ENCODE data around the gene ZCCHC14.
"Not testable (repeated sequence)": the region's sequence is repeated elsewhere in the genome, so short reads cannot be mapped to it uniquely, and the experiment has no call there.

Gene ZCCHC14

DNA sequence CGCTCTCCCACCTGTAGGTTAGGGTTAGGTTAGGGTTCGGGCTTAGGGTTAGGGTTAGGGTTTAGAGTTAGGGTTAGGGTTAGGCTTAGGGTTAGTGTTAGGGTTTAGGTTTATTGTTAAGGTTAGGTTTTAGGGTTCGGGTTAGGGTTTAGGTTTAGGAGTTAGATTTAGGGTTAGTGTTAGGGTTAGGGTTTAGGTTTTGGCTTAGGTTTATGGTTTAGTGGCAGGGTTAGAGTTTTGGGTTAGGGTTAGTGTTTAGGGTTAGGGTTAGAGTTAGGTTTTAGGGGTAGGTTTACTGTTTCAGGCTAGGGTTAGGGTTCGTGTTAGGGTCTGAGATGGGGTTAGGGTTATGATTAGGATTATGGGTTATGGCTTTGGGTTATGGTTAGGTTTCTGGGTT is 31.6 kb upstream of the ZCCHC14 start:
- no peak for DNase-seq (ENCODE audit: low read depth)

DNA sequence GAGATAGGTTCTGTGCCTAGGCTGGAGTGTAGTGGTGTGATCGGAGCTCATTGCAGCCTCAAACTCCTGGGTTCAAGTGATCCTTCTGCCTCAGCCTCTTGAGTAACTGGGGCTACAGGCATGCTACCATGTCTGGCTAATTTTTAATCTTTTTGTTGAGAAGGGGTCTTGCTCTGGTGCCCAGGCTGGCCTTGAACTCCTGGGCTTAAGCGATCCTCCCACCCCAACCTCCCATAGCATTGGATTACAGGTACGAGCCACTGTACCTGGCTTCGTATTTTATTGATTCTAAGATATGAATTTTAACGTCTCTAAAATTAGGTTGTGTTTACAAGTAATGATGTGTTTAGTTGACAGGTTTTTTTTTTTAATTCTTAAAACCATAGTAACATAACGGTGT is 30.8 kb upstream of the ZCCHC14 start:
- DNase-seq (ENCODE audit: low read depth) = not testable (repeated sequence)

DNA sequence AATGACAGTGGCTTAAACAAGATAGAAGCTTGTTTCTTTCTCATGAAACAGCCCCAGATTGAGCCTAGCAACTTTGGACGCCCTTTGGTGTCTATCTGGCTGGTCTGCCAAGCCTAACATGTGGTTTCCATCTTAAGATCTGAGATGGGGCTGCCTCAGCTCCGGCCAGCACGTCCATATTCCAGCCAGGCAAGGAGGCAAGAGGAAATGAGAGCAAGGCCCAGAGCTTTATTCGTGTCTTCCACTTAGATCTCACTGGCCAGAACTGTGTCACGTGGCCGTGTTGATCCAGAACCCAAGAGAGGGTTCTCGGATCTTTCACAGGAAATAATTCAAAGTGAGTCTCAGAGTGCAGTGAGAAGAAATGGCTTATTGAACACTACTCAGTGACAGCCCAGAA is 28.9 kb upstream of the ZCCHC14 start:
- DNase-seq (ENCODE audit: low read depth) = not testable (repeated sequence)

DNA sequence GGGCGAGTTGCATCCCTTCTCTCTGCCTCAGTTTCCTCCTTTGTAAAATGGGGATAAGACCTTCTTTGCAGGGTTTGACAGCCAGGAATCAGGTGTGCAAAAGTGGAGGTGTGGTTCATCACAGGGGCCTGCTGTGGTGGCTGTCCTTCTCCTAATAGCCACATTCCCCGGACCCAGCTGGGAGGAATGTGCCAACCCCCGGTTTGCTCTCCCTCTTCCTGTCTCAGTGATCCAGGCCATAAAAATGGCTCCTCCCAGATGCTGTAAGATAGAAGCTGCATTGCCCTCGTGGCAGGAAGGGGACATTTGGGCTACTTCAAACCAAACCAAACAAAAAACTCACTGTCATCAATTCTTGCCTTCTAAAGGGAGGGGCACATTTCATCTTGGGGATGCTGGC is 26.3 kb upstream of the ZCCHC14 start:
- DNase-seq (ENCODE audit: low read depth) = not testable (repeated sequence)

DNA sequence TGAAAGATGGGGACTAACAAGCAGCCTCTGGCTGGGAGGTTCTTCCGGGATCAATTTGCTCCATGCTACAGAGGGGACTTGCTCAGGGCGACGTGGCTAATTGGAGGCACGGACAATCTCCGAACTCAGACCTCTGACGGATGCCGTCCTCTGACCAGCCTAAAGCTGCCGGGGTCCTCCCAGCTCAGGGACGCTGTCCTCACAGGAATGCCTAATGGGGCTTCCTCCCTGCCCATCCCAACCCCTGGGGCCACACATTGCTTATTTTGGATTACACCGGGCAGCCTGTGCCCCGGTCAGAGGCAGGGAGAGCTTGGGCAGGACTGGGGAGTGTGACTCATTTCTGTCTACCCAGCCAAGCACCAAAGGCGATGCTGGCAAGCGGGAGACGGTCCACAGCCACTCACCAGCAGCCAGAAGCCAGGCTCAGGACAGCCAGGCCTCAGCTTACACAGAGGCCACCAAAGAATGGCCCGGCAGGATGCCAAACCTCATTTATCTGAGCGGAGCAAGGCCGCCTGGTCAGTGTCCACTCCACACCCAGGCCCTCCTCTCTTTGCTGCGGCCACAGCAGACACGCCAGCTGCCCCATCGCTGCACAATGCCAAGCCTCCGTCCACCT is 25.7 kb upstream of the ZCCHC14 start:
- DNase-seq (ENCODE audit: low read depth) = not testable (repeated sequence)

DNA sequence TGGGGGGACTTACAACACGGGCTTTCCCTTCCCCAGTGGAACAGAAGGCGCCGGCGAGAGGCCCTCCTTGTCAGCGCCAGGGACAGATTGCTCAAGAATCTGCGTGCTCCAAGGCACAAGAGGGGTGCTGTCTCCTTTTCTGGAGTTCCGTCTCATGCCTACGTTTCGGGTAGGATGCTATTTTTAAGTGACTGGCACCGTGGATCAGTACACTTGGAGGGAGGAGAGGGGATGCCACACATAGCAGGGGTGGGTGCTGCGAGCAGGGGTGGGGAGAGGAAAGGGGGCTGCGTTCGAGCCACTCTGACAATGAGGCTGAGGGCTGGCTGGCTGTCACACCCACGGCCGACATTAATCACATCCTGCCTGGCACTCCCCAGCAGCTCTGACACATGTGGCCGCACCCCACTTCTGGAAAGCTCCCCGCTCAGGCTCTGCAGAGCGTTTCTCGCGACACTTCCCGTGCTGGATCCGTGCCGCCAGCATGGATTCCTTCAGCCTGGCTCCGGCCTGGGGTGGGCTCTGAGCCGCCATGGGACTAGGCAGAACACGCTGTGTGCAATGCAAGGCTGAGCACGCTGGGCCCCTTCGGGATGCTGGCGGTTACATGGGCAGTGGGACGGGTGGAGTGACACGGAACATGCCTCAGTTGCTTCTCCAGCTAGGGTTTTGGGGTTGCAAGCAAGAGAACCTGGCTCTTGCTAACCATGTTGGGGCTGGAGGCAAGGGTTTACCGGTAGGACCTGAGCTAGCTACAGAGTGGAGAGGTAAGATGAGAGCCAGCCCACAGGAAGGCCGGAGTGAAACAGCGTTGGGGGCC is 25.0 kb upstream of the ZCCHC14 start:
- DNase-seq (ENCODE audit: low read depth) = not testable (repeated sequence)

DNA sequence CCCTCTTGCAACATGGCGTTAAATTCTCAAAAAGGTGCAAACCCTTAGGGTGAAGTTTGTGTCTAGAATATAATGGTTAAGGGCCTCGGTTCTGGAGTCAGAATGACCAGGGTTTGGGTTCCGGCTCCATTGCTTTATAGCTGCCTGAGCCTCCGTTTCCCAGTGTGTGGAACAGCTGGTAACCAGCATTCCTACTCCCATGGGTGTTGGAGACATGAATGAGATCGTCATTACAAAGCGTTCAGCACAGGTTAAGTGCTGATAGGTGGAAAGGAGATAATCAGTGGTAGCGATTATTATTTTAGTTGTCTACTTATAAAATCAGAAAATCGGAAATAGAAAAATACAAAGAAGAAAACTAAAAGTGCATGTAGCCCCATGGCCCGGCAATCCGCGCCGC is 23.5 kb upstream of the ZCCHC14 start:
- DNase-seq (ENCODE audit: low read depth) = no peak

DNA sequence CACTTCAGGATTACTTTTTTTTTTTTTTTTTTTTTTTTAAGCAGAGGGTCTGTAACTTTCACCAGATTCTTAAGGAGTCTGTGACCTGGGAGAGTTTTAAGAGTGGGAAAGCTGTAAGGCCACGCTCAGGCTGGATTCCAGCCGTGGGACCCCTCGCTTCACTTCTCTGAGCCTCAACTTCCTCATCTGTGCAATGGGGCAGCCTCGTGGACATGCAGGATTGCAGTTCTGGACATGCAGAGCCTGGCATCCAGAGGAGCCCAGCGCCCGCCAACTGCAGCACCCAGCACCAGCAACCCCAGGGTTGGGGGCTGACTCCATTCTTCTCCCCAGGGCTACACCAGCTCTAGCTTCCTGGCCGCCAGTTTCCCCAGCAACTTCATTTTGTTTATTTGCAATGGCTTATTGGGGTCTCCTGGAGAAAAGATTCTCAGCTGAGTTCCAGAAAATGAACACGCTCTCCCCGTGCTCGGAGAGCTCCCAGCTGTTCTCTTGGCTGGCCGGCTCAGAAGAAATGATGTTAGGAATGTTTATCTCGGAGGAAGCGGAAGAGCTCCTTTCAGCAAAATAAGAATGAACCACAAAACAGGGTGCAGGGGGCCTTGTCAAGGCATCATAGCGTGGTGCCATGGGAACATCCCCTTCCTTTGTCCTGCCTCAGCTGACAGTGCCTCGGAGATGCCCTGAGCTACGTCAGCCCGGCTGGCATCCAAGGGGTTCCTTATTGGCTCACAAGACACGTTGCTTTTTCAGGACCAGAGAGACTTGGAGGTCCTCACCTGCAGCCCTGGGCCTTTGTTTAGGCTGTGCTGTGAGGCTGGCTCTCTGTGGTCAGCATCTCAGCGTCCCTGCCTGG is 22.9 kb upstream of the ZCCHC14 start:
- no peak for DNase-seq (ENCODE audit: low read depth)

DNA sequence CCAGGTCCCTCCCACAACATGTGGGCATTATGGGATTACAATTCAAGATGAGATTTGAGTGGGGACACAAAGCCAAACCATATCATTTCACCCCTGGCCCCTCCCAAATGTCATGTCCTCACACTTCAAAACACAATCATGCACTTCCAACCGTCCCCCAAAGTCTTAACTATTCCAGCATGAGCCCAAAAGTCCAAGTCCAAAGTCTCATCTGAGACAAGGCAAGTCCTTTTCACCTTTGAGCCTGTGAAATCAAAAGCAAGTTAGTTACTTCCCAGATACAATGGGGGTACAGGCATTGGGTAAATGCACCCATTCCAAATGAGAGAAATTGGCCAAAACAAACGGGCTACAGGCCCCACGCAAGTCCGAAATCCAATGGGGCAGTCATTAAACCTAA is 17.0 kb upstream of the ZCCHC14 start:
- not testable (repeated sequence) for DNase-seq (ENCODE audit: low read depth)

DNA sequence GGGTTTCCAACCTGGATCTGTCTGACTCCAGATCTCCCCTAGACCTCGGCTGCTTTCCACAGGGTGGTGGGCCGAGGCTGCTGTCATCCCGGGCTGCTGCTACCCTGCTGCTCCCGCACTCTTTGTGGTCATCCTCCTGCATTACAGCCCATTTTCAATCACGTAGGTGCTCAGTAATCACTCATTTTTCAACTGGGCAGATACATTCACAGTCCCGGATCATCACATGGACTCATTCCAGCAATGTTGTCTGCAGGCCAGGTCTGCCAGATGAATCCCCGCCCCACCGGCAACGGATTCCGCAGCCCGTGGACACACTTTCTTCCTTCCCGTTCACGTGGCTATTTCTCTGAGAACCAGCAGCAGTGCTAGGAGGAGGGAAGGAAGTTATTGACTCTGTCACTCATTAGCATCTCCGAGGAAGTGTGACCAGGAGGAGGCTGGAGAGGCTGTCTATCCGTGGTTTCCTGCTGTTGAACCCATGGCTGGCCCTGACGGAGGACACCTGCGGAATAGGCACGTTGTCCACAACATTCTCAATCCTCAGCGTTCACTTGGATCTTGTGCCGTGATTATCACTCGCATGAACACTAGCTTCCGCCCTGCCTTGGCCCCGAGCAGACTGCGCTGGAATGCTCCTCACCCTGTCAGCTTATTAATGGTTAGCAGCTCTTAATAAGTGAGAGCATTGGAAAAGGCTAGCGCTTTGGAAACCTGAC is 14.7 kb upstream of the ZCCHC14 start:
- no peak for DNase-seq (ENCODE audit: low read depth)

DNA sequence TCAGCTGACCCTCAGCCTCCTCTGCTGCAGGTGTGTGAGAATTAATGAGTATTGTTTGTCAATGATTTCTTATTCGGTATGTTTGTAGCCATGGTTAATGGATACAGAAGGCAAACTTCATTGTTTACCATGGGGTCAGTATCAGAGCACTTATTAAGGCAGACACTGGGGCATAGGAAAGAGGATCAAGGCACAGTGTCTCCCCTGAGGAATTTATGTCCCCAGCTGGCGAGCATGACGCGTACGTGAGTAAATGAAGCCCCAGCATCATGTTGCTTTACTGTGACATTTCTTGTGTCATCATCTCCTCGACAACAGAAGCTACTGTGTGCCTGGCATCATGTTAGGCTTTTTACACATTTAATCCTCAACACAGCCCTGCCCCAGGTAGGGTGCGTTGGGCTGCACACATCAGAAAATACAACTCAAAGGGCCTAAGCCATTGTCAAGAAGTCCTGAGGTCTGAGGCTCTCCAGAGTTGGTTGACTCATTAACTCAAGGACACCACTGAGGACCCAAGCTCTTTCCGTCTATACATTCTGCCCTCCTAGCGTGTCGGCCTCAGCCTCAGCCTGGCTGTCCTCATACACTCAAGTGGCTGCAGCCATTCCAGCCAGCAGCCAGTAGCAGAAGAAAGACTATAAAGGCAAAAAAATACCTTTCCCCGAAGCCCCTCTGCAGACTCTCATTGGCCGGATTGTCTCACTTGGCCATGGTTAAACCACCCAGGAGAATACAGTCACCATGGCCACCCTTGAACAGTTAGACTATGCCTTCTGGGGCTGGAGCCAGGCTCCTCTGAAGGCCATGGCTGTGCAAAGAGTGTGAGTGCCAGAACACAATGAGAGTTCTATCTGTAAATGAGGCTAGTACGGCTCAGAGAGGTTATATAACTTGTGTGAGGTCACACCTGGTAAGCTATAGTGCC is 13.9 kb upstream of the ZCCHC14 start:
- DNase-seq (ENCODE audit: low read depth) = no peak

DNA sequence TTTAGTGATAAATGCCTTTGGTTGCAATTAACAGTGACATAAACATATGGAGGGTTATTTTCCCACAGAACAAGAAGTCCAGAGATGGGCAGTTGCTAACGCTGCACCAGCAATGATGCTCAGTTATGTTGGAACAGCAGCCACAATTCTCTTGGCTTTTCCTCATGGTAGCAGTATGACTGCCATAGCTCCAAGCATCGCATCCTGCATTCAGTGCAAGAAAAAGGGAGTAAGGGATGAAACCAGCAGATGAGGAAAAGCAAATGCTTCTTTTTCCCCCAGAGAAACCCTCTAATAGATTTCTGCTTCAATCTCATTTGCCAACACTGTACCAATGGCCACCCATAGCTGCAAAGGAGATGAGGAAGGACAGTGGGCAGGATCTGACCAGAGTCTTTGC is 13.0 kb upstream of the ZCCHC14 start:
- no peak for DNase-seq (ENCODE audit: low read depth)

DNA sequence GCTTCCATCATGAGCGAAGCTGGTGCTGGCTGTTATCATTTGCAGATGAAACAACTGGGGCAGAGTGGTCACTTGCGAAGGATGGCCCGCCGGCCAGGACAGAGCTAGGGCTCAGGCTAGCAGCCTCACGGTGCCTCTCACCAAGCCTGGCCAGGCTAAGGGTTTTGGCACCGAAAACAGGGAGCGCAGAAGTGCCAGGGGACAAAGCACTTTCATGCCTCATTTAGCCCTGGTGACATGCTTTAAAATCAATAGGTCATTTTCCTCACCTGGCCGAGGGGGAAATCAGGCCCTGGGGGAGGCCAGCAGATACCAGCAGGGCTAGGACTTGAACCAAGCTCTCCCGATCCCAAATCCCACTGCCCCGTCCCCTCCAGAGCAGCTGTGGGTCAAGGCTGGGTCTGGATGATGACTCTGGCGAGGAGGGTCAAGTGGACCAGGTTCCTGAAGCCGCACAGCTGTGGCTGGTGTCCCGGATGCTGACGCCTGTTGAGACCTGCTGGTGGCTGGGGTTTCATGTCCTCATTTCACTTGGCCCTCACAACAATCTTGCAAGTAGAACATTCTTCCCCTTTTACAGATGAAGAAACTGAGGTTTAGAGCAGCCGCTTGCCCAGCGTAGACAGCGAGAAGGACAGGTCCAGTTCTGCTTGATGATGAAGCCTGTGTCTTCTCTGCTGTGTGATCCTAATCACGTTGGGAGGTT is 10.6 kb upstream of the ZCCHC14 start:
- not testable (repeated sequence) for DNase-seq (ENCODE audit: low read depth)

DNA sequence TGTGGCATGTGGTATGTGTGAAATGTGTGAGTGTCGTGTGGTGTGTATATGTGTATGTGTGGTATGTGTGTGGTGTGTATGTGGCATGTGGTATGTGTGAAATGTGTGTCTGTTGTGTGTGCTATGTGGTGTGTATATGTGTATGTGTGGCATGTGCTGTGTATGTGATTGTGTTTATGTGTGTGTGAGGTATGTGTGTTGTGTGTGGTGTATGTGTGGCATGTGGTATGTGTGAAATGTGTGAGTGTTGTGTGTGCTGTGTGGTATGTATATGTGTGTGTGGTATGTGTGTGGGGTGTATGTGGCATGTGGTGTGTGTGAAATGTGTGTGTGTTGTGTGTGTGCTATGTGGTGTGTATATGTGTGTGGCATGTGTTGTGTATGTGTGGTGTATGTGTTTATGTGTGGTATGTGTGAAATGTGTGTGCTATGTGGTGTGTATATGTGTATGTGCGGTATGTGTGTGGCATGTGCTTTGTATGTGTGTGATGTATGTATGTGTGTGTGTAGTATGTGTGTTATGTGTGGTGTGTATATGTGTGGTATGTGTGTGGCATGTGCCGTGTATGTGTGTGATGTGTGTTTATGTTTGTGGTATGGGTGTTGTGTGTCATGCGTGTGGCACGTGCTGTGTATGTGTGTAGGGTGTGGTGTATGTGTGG is 9.6 kb upstream of the ZCCHC14 start:
- no peak for DNase-seq (ENCODE audit: low read depth)

DNA sequence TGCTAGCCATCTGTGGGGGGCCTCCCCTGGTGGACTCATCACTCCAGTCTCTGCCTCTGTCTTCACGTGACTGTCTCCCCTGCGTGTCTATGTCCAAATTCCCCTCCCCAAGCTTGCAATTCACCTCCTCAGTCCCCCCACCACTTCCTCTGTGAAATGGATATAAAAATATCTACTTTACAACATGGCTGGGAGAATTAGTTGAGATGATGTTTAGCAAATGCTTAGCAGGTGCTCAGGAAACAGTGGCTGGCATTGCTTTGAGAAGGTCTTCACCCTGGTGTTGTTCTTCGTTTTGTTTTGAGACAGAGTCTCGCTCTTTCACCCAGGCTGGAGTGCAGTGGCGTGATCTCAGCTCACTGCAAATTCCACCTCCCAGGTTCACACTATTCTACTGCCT is 8.3 kb upstream of the ZCCHC14 start:
- DNase-seq (ENCODE audit: low read depth) = no peak

DNA sequence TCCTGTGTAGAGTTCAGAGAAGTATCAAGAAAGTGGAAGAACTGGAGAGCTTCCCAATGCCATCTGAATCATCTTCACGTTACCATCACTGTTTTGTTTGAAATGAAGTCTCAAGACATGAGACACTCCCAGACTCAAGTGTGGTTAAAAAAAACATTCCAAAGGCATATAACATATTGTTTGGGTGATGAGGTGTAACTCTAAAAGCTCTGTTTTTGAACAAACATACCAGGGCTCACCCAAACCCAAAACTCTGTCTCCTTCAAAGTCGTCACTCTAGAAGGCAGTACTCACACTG is 6.3 kb upstream of the ZCCHC14 start:
- DNase-seq (ENCODE audit: low read depth) = no peak

DNA sequence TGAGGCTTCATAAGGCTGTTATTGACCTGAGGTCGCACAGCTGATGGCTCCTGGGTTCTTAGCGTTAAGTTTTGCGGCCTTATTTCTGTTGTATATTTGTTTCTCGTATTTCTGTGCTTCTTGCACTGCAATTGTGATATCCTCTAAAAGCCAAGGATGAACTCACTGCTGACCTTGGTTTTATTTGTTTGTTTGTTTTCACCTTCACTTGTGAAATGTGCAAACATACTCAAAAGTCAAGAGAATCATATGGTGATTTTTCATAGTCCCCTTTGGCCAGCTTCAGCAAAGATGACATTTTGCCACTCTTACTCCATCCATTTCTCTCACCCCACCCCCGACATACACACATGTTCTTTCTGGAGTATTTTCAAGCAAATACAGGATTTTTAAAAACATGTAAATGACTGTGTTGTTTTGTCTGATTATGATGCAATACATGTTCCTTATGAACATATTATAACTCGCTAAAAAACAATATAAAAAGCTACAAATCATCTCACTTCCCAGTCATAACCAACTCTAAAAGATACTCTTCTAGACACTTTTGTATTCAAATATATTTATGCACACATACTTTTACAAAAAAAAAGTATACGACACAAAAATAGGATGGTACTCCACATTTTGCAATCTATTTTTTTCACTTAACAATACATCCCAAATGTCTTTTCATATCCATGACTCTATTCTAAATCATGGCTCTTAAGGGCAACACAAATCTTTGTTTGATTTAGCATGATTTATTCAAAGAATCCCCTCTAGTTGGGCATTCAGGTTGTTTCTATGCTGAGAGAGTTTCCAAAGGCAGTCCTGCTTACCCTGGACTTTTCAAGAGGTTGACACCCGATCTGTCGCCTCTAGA is 5.7 kb upstream of the ZCCHC14 start:
- no peak for DNase-seq (ENCODE audit: low read depth)

DNA sequence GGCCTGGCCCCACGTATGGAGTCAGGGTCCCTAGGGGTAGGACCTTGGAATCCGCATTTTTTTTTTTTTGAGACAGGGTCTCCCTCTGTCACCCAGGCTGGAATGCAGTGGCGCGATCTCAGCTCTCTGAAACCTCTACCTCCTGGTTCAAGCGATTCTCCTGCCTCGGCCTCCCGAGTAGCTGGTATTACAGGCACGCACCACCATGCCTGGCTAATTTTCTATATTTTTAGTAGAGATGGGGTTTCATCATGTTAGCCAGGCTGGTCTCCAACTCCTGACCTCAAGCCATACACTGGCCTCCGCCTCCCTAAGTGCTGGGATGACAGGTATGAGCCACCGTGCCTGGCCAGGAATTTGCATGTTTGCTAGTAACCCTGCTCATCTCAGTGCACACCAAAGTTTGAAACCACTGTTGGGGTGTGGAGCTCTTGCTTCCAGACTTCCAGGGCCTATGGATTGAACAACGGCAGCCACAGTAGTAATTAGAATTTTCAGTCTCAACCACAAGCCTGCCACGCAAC is 5.0 kb upstream of the ZCCHC14 start:
- DNase-seq (ENCODE audit: low read depth) = not testable (repeated sequence)
